ENCODE data around the gene RILPL1.
"Not testable (repeated sequence)": the region's sequence is repeated elsewhere in the genome, so short reads cannot be mapped to it uniquely, and the experiment has no call there.

Gene RILPL1

DNA sequence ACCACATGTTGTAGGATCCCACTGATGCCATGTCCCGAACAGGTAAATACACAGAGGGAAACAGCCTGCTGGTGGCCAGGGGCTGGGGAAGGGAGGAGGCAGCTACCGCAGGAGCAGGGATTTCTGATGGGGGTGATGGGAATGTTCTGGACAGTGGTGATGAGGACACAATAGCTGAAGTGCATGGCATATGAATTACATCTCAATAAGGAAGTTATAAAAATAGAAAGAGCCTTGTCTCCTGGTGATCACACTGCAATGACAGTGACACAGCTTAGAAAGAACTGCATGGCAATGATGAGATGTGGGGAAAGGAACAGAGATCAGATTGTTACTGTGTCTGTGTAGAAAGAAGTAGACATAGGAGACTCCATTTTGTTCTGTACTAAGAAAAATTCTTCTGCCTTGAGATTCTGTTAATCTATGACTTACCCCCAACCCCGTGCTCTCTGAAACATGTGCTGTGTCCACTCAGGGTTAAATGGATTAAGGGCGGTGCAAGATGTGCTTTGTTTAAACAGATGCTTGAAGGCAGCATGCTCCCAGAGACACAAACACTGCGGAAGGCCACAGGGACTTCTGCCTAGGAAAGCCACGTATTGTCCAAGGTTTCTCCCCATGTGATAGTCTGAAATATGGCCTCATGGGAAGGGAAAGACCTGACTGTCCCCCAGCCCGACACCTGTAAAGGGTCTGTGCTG lies 41.0 kb downstream of the RILPL1 start:
- H3K4me3 ChIP-seq (ENCODE audit: low read depth, low read length); H3K36me3 ChIP-seq (ENCODE audit: control insufficient read depth, insufficient read depth, low read length); H3K27me3 ChIP-seq (ENCODE audit: control insufficient read depth, insufficient read depth, low read length); H3K27ac ChIP-seq (ENCODE audit: low read depth, low read length); H3K9me3 ChIP-seq (ENCODE audit: control insufficient read depth, insufficient read depth, low read depth, low read length); H3K9ac ChIP-seq (ENCODE audit: low read length): not testable (repeated sequence)
- peaks cover 15% of the 10 kb centered on the region; the same call in 1 of the 2 replicates for H3K4me1 ChIP-seq (ENCODE audit: control insufficient read depth, insufficient read depth, low read length)

- Histone ChIP-seq H3K36me3 (ENCODE audit: control insufficient read depth, insufficient read depth, low read length) (0 out of 2 replicates have a peak, but pooled peaks cover 2% of the 10 kb centered on the region), H3K4me1 (ENCODE audit: control insufficient read depth, insufficient read depth, low read length) (peaks cover 15% of the 10 kb centered on the region; the same call in 1 of the 2 replicates), H3K9me3 (ENCODE audit: control insufficient read depth, insufficient read depth, low read depth, low read length) (no peaks in the 10 kb centered on the region), H3K27ac (ENCODE audit: low read depth, low read length) (no peak overlapping the region), H3K4me3 (ENCODE audit: low read depth, low read length) (no peak overlapping the region), H3K27me3 (ENCODE audit: control insufficient read depth, insufficient read depth, low read length) (no peaks in the 10 kb centered on the region), H3K9ac (ENCODE audit: low read length) (no peak overlapping the region)
These were observed 42.0 kb downstream of the RILPL1 start for GRCh38 chr12:123491481-123491880.

- Histone ChIP-seq H3K4me3 (ENCODE audit: low read depth, low read length) (no peak overlapping the region), H3K9ac (ENCODE audit: low read length) (no peak overlapping the region), H3K27me3 (ENCODE audit: control insufficient read depth, insufficient read depth, low read length) (no peaks in the 10 kb centered on the region), H3K27ac (ENCODE audit: low read depth, low read length) (no peak overlapping the region), H3K36me3 (ENCODE audit: control insufficient read depth, insufficient read depth, low read length) (no peaks in the 10 kb centered on the region), H3K4me1 (ENCODE audit: control insufficient read depth, insufficient read depth, low read length) (peaks cover 15% of the 10 kb centered on the region; the same call in 1 of the 2 replicates), H3K9me3 (ENCODE audit: control insufficient read depth, insufficient read depth, low read depth, low read length) (no peaks in the 10 kb centered on the region)
These were observed 42.5 kb downstream of the RILPL1 start for GRCh38 chr12:123491056-123491455.

DNA sequence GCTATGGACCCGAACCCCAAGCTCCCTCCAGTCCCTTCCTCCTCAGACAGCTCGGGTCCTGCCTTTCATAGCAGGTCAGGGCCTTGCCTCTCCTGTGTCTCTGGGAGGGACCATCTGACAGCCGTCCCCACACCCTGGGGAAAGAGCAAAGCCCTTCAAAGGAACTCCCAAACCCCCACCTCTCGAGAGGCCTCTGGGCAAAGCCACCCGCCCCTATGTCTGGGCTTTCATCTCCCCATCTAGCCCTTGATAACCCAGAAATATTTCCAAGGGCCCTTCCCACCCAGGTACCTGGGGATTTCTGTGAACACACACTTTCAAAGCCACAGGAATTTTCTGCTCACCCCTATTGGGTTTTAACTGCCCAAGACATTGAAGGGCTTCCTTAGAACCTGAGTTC lies 43.4 kb downstream of the RILPL1 start:
- Histone ChIP-seq H3K27ac (ENCODE audit: low read depth, low read length) (no peak overlapping the region), H3K4me3 (ENCODE audit: low read depth, low read length) (no peak overlapping the region), H3K4me1 (ENCODE audit: control insufficient read depth, insufficient read depth, low read length) (peaks cover 15% of the 10 kb centered on the region; the same call in 1 of the 2 replicates), H3K9me3 (ENCODE audit: control insufficient read depth, insufficient read depth, low read depth, low read length) (no peaks in the 10 kb centered on the region), H3K27me3 (ENCODE audit: control insufficient read depth, insufficient read depth, low read length) (no peaks in the 10 kb centered on the region), H3K9ac (ENCODE audit: low read length) (no peak overlapping the region), H3K36me3 (ENCODE audit: control insufficient read depth, insufficient read depth, low read length) (no peaks in the 10 kb centered on the region)

DNA sequence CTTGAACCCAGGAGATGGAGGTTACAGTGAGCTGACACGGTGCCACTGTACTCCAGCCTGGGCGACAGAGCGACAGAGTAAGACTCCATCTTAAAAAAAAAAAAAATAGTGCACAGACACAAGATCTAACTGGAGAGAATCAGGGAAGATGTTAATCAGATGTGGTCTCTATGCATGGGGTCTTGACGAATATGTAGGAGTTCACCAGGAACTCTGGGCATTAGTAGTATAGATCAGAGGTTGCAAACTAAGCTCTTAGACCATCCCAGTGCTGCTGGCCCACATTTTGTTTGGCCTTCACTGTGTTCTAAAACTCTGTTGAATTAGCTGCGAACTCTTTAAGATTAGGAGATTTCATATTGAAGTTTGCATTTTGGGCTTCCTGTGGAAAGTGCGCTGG lies 43.9 kb downstream of the RILPL1 start:
- H3K9me3 ChIP-seq (ENCODE audit: control insufficient read depth, insufficient read depth, low read depth, low read length) = no peaks in the 10 kb centered on the region
- H3K27ac ChIP-seq (ENCODE audit: low read depth, low read length) = no peak overlapping the region
- no peaks in the 10 kb centered on the region for H3K36me3 ChIP-seq (ENCODE audit: control insufficient read depth, insufficient read depth, low read length)
- H3K4me1 ChIP-seq (ENCODE audit: control insufficient read depth, insufficient read depth, low read length) = peaks cover 10% of the 10 kb centered on the region; the same call in 1 of the 2 replicates
- no peak overlapping the region for H3K9ac ChIP-seq (ENCODE audit: low read length)
- H3K27me3 ChIP-seq (ENCODE audit: control insufficient read depth, insufficient read depth, low read length) = no peaks in the 10 kb centered on the region
- no peak overlapping the region for H3K4me3 ChIP-seq (ENCODE audit: low read depth, low read length)

GRCh38 chr12:123488539-123489230 lies 44.8 kb downstream of the RILPL1 start:
- Histone ChIP-seq H3K36me3 (ENCODE audit: control insufficient read depth, insufficient read depth, low read length) (no peaks in the 10 kb centered on the region), H3K9me3 (ENCODE audit: control insufficient read depth, insufficient read depth, low read depth, low read length) (no peaks in the 10 kb centered on the region), H3K4me3 (ENCODE audit: low read depth, low read length) (no peak overlapping the region), H3K27ac (ENCODE audit: low read depth, low read length) (no peak overlapping the region), H3K9ac (ENCODE audit: low read length) (no peak overlapping the region), H3K27me3 (ENCODE audit: control insufficient read depth, insufficient read depth, low read length) (no peaks in the 10 kb centered on the region), H3K4me1 (ENCODE audit: control insufficient read depth, insufficient read depth, low read length) (peaks cover 6% of the 10 kb centered on the region; the same call in 1 of the 2 replicates)

DNA sequence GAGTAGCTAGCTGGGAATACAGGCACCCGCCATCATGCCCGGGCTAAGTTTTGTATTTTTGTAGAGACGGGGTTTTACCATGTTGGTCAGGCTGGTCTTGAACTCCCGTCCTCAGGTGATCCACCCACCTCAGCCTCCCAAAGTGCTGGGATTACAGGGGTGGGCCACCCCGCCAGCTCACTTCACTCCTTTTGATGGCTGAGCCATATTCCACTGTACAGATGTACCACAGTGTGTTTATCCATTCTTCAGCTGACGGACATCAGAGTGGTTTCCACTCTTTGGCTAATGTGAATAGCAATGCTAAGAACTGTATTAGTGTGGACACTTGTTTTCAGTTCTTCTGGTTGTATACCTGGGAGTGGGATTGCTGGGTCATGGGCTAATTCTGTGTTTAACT lies 46.1 kb downstream of the RILPL1 start:
- Histone ChIP-seq H3K4me1 (ENCODE audit: control insufficient read depth, insufficient read depth, low read length) (peaks cover 6% of the 10 kb centered on the region; the same call in 1 of the 2 replicates), H3K27me3 (ENCODE audit: control insufficient read depth, insufficient read depth, low read length) (no peaks in the 10 kb centered on the region), H3K27ac (ENCODE audit: low read depth, low read length) (no peak overlapping the region), H3K36me3 (ENCODE audit: control insufficient read depth, insufficient read depth, low read length) (no peaks in the 10 kb centered on the region), H3K9ac (ENCODE audit: low read length) (no peak overlapping the region), H3K4me3 (ENCODE audit: low read depth, low read length) (no peak overlapping the region), H3K9me3 (ENCODE audit: control insufficient read depth, insufficient read depth, low read depth, low read length) (no peaks in the 10 kb centered on the region)

GRCh38 chr12:123485756-123486155 lies 47.8 kb downstream of the RILPL1 start:
- peaks cover 6% of the 10 kb centered on the region; the same call in 1 of the 2 replicates for H3K4me1 ChIP-seq (ENCODE audit: control insufficient read depth, insufficient read depth, low read length)
- no peak overlapping the region for H3K4me3 ChIP-seq (ENCODE audit: low read depth, low read length)
- H3K27me3 ChIP-seq (ENCODE audit: control insufficient read depth, insufficient read depth, low read length) = no peaks in the 10 kb centered on the region
- no peaks in the 10 kb centered on the region for H3K9me3 ChIP-seq (ENCODE audit: control insufficient read depth, insufficient read depth, low read depth, low read length)
- H3K36me3 ChIP-seq (ENCODE audit: control insufficient read depth, insufficient read depth, low read length) = no peaks in the 10 kb centered on the region
- H3K9ac ChIP-seq (ENCODE audit: low read length) = no peak overlapping the region
- no peak overlapping the region for H3K27ac ChIP-seq (ENCODE audit: low read depth, low read length)

DNA sequence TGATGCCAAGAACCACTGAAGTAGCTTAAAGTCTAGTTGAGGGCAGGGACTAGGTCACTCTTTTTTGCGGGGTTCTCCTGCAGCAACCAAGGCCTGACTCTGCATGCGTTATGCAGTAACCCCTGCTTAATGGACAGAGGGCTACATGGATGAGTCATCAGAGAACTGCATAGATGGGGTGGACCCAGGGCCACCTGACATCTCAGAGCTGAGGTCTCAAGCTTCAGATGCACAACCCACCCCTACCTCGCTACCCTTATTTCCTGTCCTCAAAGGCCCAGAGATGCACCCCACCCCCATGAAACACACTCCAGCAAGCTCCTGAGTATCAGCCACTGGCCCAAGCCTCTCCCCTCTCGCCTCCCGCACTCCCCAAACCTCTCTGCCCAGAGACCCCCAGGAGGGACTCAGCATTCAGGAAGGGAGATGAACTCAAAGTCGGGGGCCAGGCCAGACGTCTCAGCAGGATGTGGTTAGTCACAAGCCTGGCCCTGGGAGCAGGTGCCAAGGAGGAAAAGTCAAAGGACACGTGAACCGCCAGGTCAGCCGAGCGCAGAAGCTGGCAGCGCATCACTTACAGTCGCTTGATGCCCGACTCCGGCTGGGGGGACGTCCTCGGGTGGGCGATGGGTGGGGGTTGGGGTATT lies 49.8 kb downstream of the RILPL1 start:
- H3K9ac ChIP-seq (ENCODE audit: low read length) = no peak overlapping the region
- no peaks in the 10 kb centered on the region for H3K9me3 ChIP-seq (ENCODE audit: control insufficient read depth, insufficient read depth, low read depth, low read length)
- H3K27ac ChIP-seq (ENCODE audit: low read depth, low read length) = no peak overlapping the region
- no peak overlapping the region for H3K4me3 ChIP-seq (ENCODE audit: low read depth, low read length)
- peaks cover 2% of the 10 kb centered on the region; the same call in 1 of the 2 replicates for H3K36me3 ChIP-seq (ENCODE audit: control insufficient read depth, insufficient read depth, low read length)
- no peaks in the 10 kb centered on the region for H3K27me3 ChIP-seq (ENCODE audit: control insufficient read depth, insufficient read depth, low read length)
- peaks cover 4% of the 10 kb centered on the region; the same call in 1 of the 2 replicates for H3K4me1 ChIP-seq (ENCODE audit: control insufficient read depth, insufficient read depth, low read length)

DNA sequence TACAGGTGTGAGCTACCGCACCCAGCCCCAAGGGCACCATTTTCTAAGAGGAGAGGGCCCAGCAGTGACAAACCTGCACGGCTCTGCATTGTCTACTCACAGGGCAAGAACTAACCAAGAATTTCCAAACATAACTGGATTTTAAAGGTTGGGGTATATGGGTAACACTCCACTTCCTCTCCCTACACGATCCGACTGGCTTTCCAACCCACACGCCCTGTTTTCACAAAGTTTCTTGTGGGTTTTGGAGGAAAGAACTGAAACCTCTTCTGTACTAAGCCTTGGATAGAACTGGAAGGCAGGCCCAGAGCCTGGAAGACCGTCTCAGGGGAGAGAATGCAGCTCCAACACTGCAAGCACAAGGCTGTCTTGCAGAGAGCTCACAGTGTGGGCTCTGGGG lies 50.6 kb downstream of the RILPL1 start:
- Histone ChIP-seq H3K4me1 (ENCODE audit: control insufficient read depth, insufficient read depth, low read length) (no peaks in the 10 kb centered on the region), H3K27ac (ENCODE audit: low read depth, low read length) (no peak overlapping the region), H3K9ac (ENCODE audit: low read length) (no peak overlapping the region), H3K27me3 (ENCODE audit: control insufficient read depth, insufficient read depth, low read length) (no peaks in the 10 kb centered on the region), H3K9me3 (ENCODE audit: control insufficient read depth, insufficient read depth, low read depth, low read length) (no peaks in the 10 kb centered on the region), H3K4me3 (ENCODE audit: low read depth, low read length) (no peak overlapping the region), H3K36me3 (ENCODE audit: control insufficient read depth, insufficient read depth, low read length) (peaks cover 2% of the 10 kb centered on the region; the same call in 1 of the 2 replicates)

DNA sequence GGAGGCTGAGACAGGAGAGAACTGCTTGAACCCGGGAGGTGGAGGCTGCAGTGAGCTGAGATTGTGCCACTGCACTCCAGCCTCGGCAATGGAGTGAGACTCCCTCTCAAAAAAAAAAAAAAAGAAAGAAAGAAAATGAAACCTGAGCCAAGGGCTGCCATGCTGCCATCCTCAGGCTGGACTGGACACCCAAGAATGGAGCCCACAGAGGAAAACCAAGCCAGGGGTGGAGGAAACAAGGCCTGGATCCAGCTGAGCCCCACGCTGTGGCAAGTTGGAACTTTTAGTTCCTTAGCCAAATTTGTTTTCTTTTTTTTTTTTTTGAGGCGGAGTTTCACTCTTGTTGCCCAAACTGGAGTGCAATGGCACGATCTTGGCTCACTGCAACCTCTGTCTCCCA lies 52.3 kb downstream of the RILPL1 start:
- H3K36me3 ChIP-seq (ENCODE audit: control insufficient read depth, insufficient read depth, low read length); H3K27ac ChIP-seq (ENCODE audit: low read depth, low read length); H3K9me3 ChIP-seq (ENCODE audit: control insufficient read depth, insufficient read depth, low read depth, low read length); H3K4me1 ChIP-seq (ENCODE audit: control insufficient read depth, insufficient read depth, low read length); H3K9ac ChIP-seq (ENCODE audit: low read length); H3K27me3 ChIP-seq (ENCODE audit: control insufficient read depth, insufficient read depth, low read length); H3K4me3 ChIP-seq (ENCODE audit: low read depth, low read length): not testable (repeated sequence)

All from HUES6 (cell line).